GM19025 (cell line): ENCODE measurements around the gene DLL4.
"Not testable (repeated sequence)": the region's sequence is repeated elsewhere in the genome, so short reads cannot be mapped to it uniquely, and the experiment has no call there.

Experiments used
- ATAC-seq: cut with Tn5 transposase; IDR thresholded peaks from one replicate; pipeline ENCODE4 v1.9.1; 2021; ENCODE audit warnings: mild to moderate bottlenecking, low read depth, moderate library complexity; ENCODE audit not compliant: unreplicated experiment

DLL4 gene

GRCh38 chr15:40957041-40957555, 28.0 kb downstream of the DLL4 start:
- no peak for ATAC-seq

GRCh38 chr15:40957581-40958051, 28.5 kb downstream of the DLL4 start:
- no peak for ATAC-seq

- no peak for ATAC-seq
Measured at GRCh38 chr15:40958146-40958545, 29.0 kb downstream of the DLL4 start.

- ATAC-seq, result no peak
Measured at GRCh38 chr15:40958723-40959122, 29.6 kb downstream of the DLL4 start.

GRCh38 chr15:40959331-40960141, 30.4 kb downstream of the DLL4 start:
- no peak for ATAC-seq

GRCh38 chr15:40960151-40960885, 31.2 kb downstream of the DLL4 start:
- ATAC-seq, result no peak

- no peak for ATAC-seq
Measured at GRCh38 chr15:40960925-40961324, 31.8 kb downstream of the DLL4 start.

- ATAC-seq, result not testable (repeated sequence)
Measured at GRCh38 chr15:40961740-40962139, 32.6 kb downstream of the DLL4 start.

- ATAC-seq, result not testable (repeated sequence)
Measured at GRCh38 chr15:40962317-40962716, 33.2 kb downstream of the DLL4 start.

- ATAC-seq, result no peak
Measured at GRCh38 chr15:40963201-40963600, 34.1 kb downstream of the DLL4 start.

- ATAC-seq, result no peak
Measured at GRCh38 chr15:40964006-40964405, 34.9 kb downstream of the DLL4 start.

GRCh38 chr15:40964634-40965033, 35.5 kb downstream of the DLL4 start:
- no peak for ATAC-seq

GRCh38 chr15:40968290-40969085, 39.3 kb downstream of the DLL4 start:
- no peak for ATAC-seq

- ATAC-seq, result no peak
Measured at GRCh38 chr15:40969363-40969762, 40.2 kb downstream of the DLL4 start.

- no peak for ATAC-seq
Measured at GRCh38 chr15:40974879-40975278, 45.7 kb downstream of the DLL4 start.

GRCh38 chr15:40976819-40977218, 47.7 kb downstream of the DLL4 start:
- no peak for ATAC-seq

- ATAC-seq, result no peak
Measured at GRCh38 chr15:40978141-40978540, 49.0 kb downstream of the DLL4 start.

- no peak for ATAC-seq
Measured at GRCh38 chr15:40978562-40978961, 49.4 kb downstream of the DLL4 start.

- ATAC-seq, result no peak
Measured at GRCh38 chr15:40981186-40981585, 52.0 kb downstream of the DLL4 start.

GRCh38 chr15:40982855-40983254, 53.7 kb downstream of the DLL4 start:
- ATAC-seq, result no peak

- no peak for ATAC-seq
Measured at GRCh38 chr15:40984406-40984805, 55.3 kb downstream of the DLL4 start.
